Activated CD4-positive, CD25-positive, alpha-beta regulatory T cell treated with anti-CD3 and anti-CD28 coated beads, Interleukin-2, amount 50 U/mL, for 16 hours (primary cell): ENCODE measurements around the gene ADAM23.
"Not testable (repeated sequence)": the region's sequence is repeated elsewhere in the genome, so short reads cannot be mapped to it uniquely, and the experiment has no call there.

Source experiments
- DNase-seq: peaks from one replicate; pipeline ENCODE4 v3.0.0-alpha.2; 2020; ENCODE audit warnings: low read depth, low spot score

ADAM23 gene, protein sequence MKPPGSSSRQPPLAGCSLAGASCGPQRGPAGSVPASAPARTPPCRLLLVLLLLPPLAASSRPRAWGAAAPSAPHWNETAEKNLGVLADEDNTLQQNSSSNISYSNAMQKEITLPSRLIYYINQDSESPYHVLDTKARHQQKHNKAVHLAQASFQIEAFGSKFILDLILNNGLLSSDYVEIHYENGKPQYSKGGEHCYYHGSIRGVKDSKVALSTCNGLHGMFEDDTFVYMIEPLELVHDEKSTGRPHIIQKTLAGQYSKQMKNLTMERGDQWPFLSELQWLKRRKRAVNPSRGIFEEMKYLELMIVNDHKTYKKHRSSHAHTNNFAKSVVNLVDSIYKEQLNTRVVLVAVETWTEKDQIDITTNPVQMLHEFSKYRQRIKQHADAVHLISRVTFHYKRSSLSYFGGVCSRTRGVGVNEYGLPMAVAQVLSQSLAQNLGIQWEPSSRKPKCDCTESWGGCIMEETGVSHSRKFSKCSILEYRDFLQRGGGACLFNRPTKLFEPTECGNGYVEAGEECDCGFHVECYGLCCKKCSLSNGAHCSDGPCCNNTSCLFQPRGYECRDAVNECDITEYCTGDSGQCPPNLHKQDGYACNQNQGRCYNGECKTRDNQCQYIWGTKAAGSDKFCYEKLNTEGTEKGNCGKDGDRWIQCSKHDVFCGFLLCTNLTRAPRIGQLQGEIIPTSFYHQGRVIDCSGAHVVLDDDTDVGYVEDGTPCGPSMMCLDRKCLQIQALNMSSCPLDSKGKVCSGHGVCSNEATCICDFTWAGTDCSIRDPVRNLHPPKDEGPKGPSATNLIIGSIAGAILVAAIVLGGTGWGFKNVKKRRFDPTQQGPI

GRCh38 chr2:206442833-206443734 is at the start of gene ADAM23:
TSS of gene ADAM23 (plus strand) at chr2:206443532. CDS start at chr2:206443867, 335 bp downstream.
- no peak for DNase-seq

GRCh38 chr2:206396211-206396610 is 47.1 kb upstream of the ADAM23 start:
- DNase-seq: no peak

GRCh38 chr2:206402956-206403569 is 40.3 kb upstream of the ADAM23 start:
- DNase-seq: not testable (repeated sequence)

- no peak for DNase-seq
Measured at GRCh38 chr2:206408323-206409320, 34.7 kb upstream of the ADAM23 start.

- no peak for DNase-seq
Measured at GRCh38 chr2:206410714-206411113, 32.6 kb upstream of the ADAM23 start.

GRCh38 chr2:206415618-206416243 is 27.6 kb upstream of the ADAM23 start:
- DNase-seq: no peak

DNA sequence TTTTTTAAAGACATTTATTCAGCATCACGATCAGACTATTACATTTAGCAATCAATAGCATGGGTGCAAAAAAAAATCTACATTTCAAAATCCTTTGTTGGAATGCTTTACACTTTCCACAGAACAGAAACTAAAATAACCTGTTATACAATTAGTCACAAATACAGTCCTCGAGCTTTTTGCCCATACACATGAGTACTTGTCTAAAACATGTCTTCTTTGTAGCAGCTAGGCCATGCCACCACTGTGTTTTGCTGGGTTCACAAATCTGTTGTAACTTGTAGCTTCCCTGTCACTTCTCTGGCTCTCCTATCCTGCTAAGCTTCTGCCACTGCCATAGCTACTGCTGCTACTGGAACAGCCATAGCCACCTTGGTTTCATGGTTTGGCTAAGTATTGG is 24.4 kb upstream of the ADAM23 start:
- no peak for DNase-seq

- no peak for DNase-seq
Measured at GRCh38 chr2:206420721-206421120, 22.6 kb upstream of the ADAM23 start.

DNA sequence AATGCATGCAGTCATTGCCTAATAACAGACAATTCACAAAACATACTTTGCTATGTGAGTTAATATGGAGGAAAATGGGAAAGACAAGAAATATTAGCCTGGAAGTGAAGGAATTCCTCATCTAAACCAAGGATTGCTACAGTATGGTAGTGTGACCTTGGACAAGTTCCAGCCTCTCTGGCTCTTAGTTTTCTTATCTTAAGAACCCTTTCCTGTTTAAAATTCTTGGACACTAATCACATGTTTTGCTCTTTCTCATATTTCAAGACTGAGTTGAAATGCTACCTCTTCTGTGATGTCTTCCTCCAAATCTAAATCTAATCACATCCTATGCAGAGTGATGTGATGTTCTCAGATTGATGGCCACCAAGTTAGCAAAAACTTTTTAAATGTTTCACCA is 20.8 kb upstream of the ADAM23 start:
- no peak for DNase-seq

GRCh38 chr2:206423147-206423546 is 20.2 kb upstream of the ADAM23 start:
- DNase-seq: no peak

DNA sequence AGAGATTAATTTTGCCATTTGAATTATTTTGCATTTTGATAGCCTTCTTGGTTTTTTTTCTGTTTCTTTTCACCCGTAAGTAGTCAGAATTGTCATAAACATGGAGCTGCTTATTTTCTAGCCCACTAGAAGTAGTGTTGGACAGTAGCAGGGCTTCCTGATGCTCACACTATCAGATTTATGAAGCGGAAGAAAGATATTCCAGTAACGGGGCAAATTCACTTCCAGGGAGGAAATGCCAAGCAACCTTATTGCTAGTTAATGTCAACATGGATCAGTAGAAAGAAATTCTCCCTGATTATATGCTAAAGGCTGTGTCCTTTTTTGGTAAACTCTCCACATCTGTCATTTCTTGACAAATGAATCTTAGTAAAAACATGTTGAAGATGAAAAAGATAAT is 19.2 kb upstream of the ADAM23 start:
- no peak for DNase-seq

DNA sequence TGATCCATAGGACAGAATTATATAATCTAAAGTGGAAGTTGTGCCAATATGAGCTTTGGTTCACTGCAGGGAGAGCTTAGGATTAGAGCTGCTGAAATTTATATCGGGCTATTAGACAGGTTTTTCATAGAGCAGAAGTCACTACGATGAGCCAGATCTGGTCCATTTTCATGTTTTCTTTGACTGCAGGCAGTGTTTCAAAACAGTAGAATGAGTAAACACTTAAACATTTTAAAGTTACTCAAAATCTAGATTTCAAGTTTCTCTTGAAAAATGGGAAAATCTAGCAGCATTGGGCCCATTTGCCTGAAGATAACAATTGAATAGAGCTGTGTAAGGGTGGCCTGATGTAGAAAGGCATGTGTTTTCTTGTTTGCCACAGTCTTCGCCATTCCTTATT is 14.5 kb upstream of the ADAM23 start:
- no peak for DNase-seq

DNA sequence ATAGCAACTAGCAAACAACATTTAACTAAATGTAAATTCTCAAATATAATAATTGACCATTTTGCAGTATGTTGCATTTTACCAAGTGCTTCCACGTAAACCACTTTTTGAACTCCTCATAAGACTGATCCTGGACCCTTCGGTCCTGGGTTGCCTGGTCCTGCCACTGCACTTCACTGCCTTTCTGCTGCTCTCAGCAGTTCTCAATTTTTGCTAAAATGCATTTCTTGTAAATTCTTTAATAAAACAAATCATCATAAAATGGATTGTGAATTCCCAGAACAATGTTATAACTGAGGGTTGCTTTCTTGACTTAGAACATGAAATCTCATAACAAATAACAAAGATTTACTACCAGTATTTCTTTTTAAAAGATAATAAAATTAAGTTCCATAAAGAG is 12.9 kb upstream of the ADAM23 start:
- no peak for DNase-seq

GRCh38 chr2:206431439-206431838 is 11.9 kb upstream of the ADAM23 start:
- DNase-seq: no peak

DNA sequence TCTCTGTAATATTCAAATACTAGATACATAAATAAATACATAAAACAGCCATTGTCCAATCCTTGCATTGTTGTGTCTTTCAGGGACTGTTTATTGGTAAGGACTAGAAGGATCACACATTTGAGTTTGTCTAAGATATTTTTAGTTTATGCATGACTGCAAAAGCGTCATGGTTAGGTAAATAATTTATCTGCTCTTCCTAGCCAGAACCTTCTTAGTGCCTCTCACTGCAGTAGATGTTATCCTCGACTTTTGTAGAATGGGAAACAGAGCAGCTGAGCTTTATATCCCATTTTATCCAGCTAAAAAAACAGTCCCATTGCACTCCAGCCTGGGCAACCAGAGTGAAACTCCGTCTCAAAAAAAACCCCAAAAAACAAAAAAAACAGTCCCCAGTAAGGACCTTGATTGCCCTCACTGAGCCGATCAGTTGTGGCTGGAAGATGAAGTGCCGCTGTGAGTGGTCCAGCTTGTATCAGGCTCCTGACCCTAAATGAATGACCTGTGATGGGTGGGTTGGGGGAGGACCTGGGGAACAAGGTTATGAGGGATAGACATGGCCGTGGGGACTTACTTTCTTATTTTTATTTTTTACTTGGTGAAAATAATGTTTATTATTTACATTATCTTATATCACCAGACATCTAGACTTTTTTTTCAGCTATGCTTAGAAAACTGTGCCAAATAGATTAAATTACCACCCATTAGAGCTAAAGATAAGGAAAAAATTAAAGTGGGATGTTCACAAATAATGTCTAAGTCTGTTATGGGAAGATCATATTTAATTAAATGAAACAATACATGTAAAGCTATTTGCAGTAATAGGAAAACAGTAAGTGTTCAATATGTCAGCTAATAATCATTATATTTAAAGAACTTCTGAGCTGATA is 10.9 kb upstream of the ADAM23 start:
- DNase-seq: no peak

DNA sequence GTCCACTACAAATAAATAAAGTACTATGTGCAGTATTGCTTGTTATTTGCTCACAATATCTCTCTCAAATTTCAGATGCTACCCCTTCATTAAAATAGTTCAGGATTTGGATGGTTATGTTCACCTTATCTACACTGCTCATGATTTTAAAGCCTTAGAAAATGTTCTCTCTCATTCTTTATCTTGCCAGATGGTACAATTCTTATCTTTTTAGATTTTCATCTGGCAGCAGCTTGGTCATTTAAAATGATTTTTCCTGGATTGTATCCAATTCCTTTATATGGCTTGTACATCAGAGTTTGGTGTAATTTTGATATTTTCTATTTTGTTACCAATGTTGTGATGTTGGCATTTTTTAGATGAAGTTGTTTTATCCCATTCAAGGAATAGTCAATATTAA is 10.1 kb upstream of the ADAM23 start:
- DNase-seq: no peak

- DNase-seq: no peak
Measured at GRCh38 chr2:206433686-206434085, 9.6 kb upstream of the ADAM23 start.

DNA sequence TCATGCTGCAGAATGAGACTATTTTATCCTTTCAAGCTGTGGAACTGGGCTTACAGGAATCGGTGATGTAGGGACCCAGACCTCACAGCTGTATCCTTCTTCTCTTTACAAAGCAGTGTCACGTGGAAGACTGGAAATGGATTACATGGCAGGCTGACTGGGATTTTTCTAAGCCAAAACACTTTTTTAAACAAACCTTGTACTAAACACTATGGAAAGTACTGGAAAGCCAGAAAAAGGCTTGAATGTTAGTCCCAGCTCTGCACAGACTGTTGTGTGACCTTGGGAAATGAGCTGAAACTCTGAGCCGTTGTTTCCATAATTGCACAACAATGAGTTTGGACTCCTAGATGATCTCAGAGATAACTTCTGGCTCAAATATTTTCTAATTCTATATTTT is 7.6 kb upstream of the ADAM23 start:
- DNase-seq: no peak
